Fibroblast of skin of right biceps (primary cell): Measurements from ENCODE around the gene ABCC6.
"Not testable (repeated sequence)": the region's sequence is repeated elsewhere in the genome, so short reads cannot be mapped to it uniquely, and the experiment has no call there.

Source experiments
- DNase-seq: peaks from one replicate; pipeline ENCODE4 v3.0.0-alpha.2; 2013

The ABCC6 gene

DNA sequence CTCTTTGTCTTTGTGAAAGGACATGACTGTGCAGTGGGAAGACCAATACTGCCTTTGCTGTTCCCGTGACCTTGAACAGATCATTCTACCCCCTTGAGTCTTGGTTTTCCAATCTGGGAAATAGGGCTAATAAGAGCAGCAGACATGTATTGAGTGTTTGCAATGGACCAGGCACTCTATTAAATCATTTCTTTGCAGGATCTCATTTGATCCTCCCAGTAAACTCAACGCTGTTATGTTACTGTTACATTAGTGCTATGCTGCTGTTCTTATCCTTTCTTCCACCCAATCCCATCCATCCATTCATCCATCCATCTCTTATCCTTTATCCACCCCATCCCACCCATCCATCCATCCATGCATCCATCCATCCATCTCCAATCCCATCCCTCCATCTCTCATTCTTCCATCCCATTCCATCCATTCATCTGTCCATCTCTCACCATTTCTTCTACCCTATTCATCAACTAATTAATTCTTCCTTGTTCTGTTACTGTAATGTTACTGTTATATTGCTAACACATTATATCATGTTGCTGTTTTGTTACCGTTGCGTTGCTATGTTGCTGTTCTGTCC, 65.1 kb downstream of the ABCC6 start:
- DNase-seq, result no peak

DNA sequence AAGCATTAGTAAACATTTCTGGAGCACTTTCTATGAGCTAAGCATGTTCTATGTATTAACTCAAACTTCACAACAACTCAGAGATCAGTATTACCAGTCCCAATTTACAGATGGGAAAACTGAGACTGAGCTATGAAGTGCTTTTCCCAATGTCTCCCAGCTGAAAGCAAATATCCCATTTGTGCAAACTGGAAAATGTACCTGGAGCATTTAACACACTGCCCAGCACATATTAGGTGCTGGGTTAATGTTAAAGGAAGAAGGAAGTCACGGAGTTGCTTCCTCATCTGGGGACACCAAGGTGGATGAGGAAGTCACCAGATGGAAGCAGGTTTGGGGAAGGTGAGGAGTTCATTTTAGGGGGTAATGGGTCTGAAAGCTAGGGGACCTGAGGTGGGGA, 66.1 kb downstream of the ABCC6 start:
- DNase-seq, result no peak

DNA sequence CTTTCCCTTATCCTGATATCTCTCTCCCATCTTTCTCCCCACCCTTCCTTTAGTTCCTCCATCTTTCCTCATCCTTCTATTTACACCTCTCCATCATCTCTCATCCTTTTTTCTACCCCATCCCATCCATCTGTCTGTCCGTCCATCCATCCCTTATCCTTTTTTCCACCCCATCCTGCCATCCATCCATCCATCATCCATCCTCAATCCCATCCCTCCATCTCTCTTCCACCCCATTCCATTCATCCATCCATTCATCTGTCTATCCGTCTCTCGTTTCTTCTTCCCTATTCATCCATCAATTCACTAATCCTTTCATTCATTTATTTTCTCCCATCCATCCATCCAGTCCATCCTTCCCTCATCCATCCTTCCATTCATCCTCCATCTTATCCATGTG, 68.1 kb downstream of the ABCC6 start:
- DNase-seq, result no peak

DNA sequence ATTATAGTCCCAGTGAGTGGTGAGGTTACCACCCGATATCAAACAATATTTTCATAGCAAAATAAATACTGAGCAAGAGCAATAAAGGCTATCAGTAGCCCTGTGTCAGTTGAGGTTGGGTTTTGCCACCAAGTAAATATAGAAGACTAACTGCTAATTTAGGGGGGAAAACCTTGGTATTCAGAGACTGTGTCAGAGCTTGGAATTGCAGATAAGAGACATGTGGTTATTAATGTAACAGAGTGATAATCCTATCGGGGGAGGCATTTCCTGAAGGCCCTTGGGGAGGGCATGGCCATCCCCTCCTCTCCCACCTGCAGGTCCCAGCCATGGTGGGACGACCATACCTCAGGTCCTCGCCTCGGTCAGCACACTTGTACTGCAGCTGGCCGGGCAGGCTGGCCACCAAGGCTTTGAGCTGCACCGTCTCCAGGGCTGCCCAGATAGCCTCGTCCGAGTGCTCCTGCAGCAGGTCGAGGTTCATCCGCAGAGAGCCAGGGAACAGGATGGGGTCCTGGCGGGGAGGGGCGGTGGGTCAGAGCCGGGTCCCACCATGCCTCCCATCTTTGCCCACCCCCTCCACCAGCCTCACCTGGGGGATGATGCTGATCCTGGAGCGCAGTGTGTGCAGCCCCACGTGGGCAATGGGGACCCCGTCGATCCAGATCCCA, 68.9 kb downstream of the ABCC6 start:
- DNase-seq, result no peak

DNA sequence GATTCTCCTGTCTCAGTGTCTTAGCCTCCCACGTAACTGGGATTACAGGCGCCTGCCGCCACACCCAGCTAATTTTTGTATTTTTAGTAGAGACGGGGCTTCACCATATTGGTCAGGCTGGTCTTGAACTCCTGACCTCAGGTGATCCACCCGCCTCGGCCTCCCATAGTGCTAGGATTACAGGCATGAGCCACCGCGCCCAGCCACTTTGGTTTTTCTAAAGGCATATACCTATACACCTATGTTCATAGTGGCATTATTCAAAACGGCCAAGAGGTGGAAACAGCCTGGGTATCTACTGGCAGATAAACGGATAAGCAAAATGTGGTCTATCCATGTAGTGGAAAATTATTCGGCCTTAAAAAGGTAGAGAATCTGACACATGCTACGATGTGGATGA, 70.3 kb downstream of the ABCC6 start:
- DNase-seq, result not testable (repeated sequence)

DNA sequence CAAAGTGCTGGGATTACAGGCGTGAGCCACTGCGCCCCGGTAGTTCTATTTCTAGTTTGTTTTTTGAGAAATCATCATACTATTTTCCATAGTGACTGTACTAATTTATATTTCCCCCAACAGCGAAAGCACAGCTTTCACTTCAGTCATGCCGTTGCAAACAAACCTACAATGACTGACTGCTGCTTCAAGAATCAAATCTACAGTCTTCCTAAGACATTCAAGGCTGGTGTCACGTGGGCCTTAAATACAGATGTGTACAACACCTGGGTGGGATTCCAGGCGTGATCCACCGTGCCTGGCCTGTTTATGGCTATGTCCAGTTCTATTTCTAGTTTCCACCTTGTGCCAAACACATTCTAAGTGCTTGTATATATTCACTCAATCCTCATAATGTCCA, 72.0 kb downstream of the ABCC6 start:
- no peak for DNase-seq

DNA sequence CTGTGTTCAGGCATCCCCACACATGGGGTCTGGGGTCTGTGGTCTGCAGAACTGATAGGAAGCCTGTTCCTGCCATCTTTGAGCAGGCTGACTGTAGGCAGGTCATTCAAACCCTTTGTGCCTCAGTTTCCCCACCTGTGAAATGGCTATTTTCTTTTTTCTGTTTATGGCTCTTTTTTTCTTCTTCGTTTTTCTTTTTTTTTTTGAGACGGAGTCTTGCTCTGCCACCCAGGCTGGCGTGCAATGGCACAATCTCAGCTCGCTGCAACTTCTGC, 72.5 kb downstream of the ABCC6 start:
- no peak for DNase-seq

DNA sequence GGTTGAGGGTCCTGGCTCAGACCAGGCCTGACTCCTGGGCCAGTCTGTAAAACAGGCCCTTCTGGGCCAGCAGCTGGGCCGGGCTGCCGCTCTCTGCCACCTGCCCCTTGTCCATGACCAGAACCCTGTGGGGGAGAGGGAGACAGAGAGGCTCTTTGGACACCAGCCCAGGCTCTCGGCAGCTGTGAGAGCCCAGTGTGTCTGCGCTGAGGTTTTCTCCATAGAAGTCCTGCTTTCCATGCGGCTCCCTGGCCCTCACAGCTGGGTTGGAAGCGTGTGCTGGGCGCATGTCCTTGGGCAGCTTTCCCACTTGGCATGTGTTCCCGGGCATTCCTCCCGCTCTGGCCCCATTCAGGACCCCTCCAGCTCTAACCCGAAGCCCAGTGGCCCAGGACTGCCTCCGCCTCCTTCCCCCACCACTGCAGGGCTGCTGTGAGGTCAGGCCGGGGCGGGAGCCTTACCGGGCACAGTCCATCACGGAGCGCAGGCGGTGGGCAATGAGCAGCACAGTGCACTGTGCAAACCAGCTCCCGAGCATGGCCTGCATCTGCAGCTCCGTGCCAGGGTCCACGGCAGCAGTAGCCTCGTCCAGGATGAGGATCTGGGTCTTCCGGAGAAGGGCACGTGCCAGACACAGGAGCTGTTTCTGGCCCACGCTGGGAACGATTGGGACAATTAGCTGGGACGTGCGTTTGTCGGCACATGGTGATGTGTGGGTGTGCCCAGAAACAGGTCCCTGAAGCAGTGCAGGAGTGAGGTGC, 73.0 kb downstream of the ABCC6 start:
- DNase-seq, result no peak

DNA sequence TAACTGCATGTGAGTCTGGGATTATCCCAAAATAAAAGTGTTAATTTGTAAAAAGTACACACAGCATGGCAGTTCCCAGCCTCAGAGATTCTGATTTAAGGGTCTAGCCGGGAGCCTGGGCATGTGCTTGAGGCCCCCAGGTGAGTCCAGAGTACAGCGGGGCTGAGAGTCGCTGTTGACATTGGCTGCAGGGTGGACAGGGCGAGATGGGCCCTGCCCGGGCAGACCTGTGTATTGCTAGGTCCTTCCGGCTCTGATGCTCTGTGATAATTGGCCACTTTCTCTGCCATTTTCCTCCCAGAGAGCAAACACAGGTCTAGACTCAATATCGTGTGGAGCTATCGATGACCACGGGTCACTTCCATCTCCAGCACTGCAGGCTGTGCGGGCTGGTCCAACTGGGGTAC, 73.6 kb downstream of the ABCC6 start:
- DNase-seq, result no peak

DNA sequence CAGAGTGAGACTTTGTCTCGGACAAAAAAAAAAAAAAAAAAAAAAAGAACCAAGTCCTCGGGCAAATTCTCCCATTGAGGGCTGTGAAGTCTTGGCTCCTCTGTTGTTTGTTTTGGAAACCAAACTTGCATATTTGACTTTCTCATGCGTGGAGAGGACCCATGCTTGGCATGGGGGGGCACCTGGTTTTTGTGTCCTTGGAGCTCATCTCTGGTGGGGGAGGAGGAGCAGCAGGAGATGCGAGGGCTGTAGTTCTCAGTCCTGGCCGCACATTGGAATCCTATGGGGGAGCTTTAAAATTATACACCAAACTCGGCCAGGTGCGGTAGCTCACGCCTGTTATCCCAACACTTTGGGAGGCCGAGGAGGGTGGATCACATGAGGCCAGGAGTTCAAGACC, 74.5 kb downstream of the ABCC6 start:
- DNase-seq, result no peak

DNA sequence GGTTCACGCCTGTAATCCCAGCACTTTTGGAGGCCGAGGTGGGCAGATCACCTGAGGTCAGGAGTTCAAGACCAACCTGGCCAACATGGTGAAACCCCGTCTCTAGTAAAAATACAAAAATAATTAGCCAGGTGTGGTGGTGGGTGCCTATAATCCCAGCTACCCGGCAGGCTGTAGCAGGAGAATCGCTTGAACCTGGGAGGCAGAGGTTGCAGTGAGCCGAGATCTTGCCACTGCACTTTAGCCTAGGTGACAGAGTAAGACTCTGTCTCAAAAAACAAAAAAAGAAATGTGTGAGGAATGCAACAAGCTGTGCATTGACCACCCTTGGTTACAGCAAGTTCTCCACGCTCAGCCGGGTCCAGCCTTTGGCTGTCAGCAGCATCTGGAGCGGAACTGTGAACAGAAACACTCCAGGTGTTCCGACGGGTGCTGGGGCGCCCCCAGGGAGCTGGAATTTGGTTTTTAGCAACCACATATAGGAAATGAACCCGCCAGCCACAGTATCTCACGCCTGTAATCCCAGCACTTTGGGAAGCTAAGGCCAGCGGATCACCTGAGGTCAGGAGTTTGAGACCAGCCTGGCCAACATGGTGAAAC, 75.2 kb downstream of the ABCC6 start:
- not testable (repeated sequence) for DNase-seq

DNA sequence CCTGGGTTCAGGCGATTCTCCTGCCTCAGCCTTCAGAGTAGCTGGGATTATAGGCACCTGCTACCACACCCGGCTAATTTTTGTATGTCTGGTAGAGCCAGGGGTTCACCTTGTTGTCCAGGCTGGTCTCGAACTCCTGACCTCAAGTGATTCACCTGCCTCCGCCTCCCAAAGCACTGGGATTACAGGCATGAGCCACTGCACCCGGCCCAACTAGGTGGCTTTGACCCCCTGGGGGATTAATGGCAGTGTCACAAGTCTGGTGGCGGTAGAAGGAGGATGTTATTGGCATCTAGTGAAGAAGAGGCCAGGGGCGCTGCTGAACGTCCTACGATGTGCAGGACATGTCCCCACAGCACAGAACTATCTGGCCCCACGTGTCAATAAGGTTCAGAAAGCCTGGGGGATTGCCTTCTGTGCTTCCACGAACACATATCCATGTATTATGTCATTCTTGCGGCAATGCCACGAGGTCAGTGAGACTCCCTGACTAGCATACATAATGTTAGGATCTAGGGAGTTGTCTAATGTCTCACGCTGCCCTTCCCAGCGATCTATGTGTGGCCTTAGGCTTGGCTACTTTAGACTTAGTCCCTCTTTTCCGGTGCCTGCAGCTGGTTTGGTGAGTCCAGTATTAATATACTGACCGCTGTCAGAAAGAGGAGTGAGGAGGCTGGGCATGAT, 75.8 kb downstream of the ABCC6 start:
- DNase-seq, result no peak

DNA sequence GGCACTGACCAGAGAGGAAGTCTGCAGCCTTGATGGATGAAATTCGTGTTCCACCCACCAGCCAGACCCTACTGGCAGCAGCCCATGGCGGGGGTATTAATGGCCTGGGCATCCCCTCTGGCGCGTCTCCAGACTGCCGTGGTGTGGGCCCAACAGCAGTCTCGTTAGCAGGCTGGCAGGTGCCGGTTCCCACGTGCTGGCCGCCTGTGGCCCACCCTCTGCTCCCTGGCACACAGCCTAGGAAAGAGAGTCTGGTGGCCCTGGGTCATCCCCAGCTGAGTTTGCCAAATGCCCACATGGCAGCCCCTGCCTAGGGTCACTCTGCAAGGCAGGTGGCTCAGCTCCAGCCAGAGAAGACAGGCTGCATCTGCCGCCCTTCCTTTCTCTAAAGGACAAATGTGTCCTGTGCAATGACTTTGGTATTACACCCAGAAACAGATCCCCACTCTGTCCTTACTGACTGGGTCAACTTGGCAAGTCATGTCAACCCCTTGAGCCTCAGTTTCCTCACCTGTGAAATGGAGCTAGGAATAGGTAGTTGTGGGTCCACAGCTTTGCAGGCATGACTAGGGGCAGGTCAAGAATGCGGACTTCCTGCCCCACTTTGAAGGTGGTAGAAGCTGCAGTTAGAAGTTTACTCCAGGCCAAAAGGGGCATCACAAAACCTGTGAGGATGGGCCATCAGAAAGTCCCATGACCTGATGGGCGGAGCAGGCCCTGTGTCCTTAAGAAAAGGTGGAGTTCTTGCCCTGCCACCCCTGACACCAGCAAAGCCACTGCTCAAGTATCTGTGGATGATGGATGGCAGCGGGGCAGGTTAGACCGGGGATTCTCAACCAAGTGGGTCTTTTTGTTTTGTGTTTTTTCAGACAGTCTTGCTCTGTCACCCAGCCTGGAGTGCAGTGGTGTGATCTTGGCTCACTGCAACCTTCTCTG, 76.6 kb downstream of the ABCC6 start:
- DNase-seq, result no peak

DNA sequence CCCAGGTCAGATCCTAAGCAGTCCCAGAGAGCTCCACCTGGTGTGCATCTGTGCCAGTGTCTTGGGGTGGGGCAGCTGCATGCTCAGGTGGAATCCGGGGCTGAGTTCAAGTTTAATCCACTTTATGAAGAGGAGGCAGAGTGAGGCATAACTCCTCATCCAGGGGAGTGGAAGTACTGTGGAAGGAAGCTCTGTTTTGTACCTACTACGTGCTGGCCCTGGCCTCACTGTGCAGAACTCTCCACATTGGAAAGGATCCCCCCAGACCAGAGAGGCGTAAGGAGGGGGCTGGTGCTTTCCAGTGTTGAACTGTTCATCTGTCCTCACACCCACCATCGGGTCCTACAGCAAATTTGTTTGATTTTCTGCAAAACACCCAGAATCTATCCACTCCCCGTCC, 78.0 kb downstream of the ABCC6 start:
- DNase-seq, result no peak

DNA sequence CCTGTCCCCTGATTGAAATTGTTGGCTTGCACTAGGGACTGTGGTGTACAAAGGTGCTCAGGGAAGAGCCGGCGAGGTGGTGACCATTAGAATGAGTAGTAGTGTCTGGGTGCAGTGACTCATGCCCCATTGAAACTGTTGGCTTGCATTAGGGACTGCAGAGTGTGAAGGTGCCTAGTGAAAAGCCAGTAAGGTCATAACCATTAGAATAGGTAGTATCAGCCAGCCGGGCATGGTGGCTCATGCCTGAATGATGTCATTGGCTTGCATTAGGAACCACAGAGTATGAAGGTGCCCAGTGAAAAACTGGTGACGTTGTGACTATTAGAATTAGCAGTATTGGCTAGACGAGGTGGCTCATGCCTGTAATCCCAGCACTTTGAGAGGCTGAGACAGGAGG, 78.9 kb downstream of the ABCC6 start:
- DNase-seq, result no peak

DNA sequence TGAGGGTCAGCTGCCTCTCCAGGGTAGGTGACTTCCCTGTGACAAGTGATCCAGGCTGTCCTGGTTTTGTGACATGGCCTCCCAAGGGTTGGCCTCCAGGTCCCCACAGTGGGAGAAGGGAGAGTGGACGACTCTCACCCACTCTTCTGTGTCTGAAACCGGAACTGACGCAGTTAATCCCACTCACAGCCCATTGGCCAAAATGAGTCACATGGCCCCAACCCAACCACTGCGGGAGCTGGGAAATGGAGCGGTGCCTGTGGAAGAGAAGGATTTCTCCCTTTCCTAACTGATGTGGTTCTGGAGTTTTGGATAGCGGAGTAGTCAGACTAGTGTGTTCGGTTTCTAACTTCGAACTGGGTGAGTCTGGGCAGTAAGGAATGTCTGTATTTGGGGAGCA, 79.4 kb downstream of the ABCC6 start:
- no peak for DNase-seq

DNA sequence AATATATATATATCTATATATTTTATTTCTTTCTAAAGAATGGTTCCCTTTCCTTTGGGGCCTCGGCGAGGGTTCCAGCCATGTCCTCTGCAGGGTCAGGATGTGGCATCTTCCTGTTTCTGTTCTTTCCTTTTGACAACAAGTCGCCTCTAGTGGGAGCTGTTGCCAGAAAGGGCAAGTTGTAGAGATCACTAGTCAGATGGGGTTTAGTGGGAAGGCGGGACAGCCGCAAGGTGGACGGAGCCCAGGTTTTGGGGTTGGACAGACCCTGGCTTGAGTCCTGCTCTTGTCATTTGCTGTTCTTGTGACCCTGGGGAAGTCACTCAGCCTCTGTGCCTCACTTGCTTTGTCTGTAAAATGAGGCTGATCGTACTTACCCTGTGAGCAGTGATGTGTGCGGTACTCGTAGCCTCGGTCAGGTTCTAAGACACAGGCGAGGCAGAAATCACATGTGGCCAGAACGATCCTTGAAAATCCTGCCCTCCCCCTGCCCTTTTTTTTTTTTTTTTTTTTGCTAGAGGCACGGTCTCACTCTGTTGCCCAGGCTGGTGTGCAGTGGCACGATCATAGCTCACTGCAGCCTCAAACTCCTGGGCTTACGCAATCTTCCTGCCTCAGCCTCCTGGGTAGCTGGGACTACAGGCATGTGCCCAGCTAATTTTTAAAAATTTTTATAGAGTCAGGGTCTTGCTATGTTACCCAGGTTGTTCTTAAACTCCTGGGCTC, 80.1 kb downstream of the ABCC6 start:
- no peak for DNase-seq

DNA sequence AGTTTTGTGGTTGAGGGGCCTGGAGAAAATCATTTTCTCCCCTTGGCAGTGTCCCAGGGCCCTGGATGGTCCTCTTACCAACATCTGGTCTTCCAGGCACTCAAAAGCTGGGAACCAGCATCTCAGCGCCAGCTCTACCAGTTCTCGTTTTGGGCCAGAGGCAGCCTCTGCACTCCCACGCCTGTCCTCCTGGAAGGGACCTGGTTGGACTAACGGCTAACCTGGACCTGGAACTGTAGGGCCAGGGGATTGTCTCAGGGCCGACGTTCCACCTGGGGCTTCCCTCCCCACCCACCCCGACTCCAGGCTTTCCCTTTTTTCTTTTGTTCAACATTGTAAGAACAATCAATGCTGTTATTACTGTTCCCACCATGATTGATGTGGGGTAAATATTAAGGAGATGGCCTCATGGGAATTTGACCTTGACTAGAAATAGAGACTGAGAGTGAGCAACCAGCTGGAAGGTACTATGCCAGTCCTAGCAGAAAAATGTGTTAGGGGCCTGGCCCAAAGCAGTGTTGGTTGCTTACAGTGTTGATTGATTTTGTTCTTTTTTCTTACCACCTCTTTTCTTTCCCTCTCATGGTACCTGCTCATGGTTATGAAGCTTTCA, 81.4 kb downstream of the ABCC6 start:
- no peak for DNase-seq

DNA sequence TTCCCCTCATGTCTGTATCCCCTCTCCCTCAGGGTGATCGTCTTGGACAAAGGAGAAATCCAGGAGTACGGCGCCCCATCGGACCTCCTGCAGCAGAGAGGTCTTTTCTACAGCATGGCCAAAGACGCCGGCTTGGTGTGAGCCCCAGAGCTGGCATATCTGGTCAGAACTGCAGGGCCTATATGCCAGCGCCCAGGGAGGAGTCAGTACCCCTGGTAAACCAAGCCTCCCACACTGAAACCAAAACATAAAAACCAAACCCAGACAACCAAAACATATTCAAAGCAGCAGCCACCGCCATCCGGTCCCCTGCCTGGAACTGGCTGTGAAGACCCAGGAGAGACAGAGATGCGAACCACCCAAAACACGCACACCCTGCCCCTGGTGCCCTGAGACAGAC, 82.2 kb downstream of the ABCC6 start:
- no peak for DNase-seq

DNA sequence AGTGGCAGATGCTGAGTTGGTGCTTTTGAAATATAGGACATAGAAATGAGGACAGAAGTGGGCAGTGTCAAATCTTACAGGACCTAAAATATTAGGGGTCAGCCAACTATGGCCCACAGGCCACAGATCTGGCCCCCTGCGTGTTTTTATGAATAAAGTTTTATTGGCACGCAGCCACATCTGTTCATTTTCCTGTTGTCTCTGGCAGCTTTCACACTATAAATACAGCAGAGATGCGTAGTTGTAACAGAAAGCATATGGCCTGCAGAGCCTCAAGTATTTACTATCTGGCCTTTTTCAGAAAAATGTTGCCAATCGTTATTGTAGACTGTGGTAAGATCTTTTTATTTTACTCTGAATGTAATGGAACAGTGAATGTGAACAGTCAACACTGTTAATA, 82.8 kb downstream of the ABCC6 start:
- DNase-seq, result no peak

DNA sequence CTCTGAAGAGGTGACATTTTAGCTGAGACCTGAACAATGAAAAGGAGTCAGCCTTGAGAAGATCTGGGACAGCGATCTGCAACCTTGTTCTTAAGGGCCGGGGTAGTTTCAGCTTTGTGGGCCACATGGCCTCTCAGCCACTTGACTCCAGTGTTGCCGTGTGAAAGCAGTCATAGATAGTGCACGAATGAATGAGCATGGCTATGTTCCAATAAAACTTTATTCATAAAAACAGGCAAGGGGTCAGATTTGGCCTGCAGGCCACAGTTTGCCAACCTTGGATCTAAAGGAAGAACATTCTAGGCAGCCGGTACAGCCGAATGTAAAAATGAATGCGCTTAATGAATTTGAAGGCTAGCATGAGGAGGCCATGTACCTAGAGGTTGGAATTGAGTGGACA, 83.5 kb downstream of the ABCC6 start:
- no peak for DNase-seq
